OCI-LY7 (cell line): ENCODE results near the gene POT1. TPM values are rescaled to one million over a fixed set of nuclear protein-coding genes. Genes with fewer than 3 reads are reported as not detected.

Source experiments
- BruUV-seq: library from RNA; stranded (reverse); fragments of 400-500 nt; replicated peaks from 2 replicates; lab custom pipeline; 2021; lab: Mats Ljungman, UMichigan
- CTCF ChIA-PET: fragments of 300-600 bp; sonication (Branson Sonifier 250); formaldehyde crosslinking; loops from one replicate; lab custom pipeline; 2022; ENCODE audit warnings: antibody characterized with exemption; ENCODE audit not compliant: unreplicated experiment; lab: Charles Lee
- POLR2A ChIA-PET: fragments of 300-600 bp; sonication (Branson Sonifier 250); formaldehyde crosslinking; loops from one replicate; lab custom pipeline; 2022; ENCODE audit warnings: antibody characterized with exemption; lab: Charles Lee
- DNase-seq: peaks from one replicate; pipeline ENCODE4 v3.0.0-alpha.2; 2015; ENCODE audit warnings: low spot score
- H2AFZ ChIP-seq: fragments of 200-600 bp; sonication (generic), shearing (Covaris generic); 2 replicates; pipeline ENCODE4 v1.6.1; 2014; ENCODE audit warnings: mild to moderate bottlenecking, antibody characterized with exemption, low read length, moderate library complexity
- H3K27ac ChIP-seq: fragments of 200-600 bp; sonication (generic); 2 replicates; pipeline ENCODE4 v1.5.1; 2014; ENCODE audit warnings: mixed run types, low read depth, mild to moderate bottlenecking, moderate library complexity, low read length, inconsistent platforms; ENCODE audit not compliant: poor library complexity, severe bottlenecking
- H3K36me3 ChIP-seq: fragments of 200-600 bp; sonication (generic); 2 replicates; pipeline ENCODE4 v1.6.1; 2014; ENCODE audit warnings: mild to moderate bottlenecking, antibody characterized with exemption, low read length, moderate library complexity, mixed read lengths; ENCODE audit not compliant: insufficient read depth
- H3K4me1 ChIP-seq: fragments of 200-600 bp; sonication (generic); 2 replicates; pipeline ENCODE4 v1.5.1; 2014; ENCODE audit warnings: mild to moderate bottlenecking, low read length; ENCODE audit not compliant: insufficient read depth, poor library complexity, severe bottlenecking
- H3K4me2 ChIP-seq: fragments of 200-600 bp; sonication (generic); 2 replicates; pipeline ENCODE4 v1.6.1; 2014; ENCODE audit warnings: mild to moderate bottlenecking, low read length
- H3K4me3 ChIP-seq: fragments of 200-600 bp; sonication (generic); 2 replicates; pipeline ENCODE4 v1.5.1; 2014; ENCODE audit warnings: mild to moderate bottlenecking, low read depth, low read length; ENCODE audit not compliant: poor library complexity, severe bottlenecking
- H3K79me2 ChIP-seq: fragments of 200-600 bp; sonication (generic); 2 replicates; pipeline ENCODE4 v1.6.1; 2016; ENCODE audit warnings: low read depth, mild to moderate bottlenecking, low read length, moderate library complexity, mixed read lengths; ENCODE audit not compliant: insufficient read depth
- H3K9me2 ChIP-seq: fragments of 200-600 bp; sonication (generic); 2 replicates; pipeline ENCODE4 v1.6.1; 2016; ENCODE audit warnings: mild to moderate bottlenecking, low read length, mixed read lengths; ENCODE audit not compliant: insufficient read depth
- H3K9me3 ChIP-seq: fragments of 200-600 bp; sonication (generic); 2 replicates; pipeline ENCODE4 v1.6.1; 2014; ENCODE audit warnings: mild to moderate bottlenecking, mixed run types, low read length, mixed read lengths
- H4K20me1 ChIP-seq: fragments of 200-600 bp; sonication (generic); 2 replicates; pipeline ENCODE4 v1.6.1; 2014; ENCODE audit warnings: mild to moderate bottlenecking, antibody characterized with exemption, low read length, moderate library complexity, mixed read lengths; ENCODE audit not compliant: insufficient read depth
- CTCF ChIP-seq: fragments of 200-600 bp; sonication (generic); conservative IDR thresholded peaks from 2 replicates; pipeline ENCODE4 v1.5.1; 2014; ENCODE audit warnings: mild to moderate bottlenecking, antibody characterized with exemption, low read length, moderate library complexity, mixed read lengths
- EZH2phosphoT487 ChIP-seq: fragments of 200-600 bp; sonication (generic); IDR thresholded peaks from 2 replicates; pipeline ENCODE4 v1.6.1; 2018; ENCODE audit warnings: low read depth, borderline replicate concordance, mild to moderate bottlenecking, mixed run types, antibody characterized with exemption, low read length, moderate library complexity, mixed read lengths
- intact Hi-C: fragments of 100-400 bp; cut with micrococcal nuclease; formaldehyde crosslinking; loops from one replicate; pipeline ENCODE4 v1.10.0; 2022; ENCODE audit not compliant: unreplicated experiment
- total RNA-seq, 2 experiments: library from RNA; depleted of rRNA in 1 of 2; stranded (reverse); fragments of >200 nt in 1 of 2; shearing (Covaris generic) in 1 of 2; gene quantifications; 2 replicates each; pipeline ENCODE4 v1.2.3, GENCODE V29; 2014 to 2022

Gene POT1
- total RNA-seq, 2 experiments from 2014 or later = 34.7 to 46.5 TPM

- Histone ChIP-seq H3K36me3 (no peaks in the 10 kb centered on the region), H2AFZ (no peak overlapping the region), H3K4me2 (no peak overlapping the region), H3K4me1 (no peaks in the 10 kb centered on the region), H3K79me2 (no peaks in the 10 kb centered on the region), H3K4me3 (no peak overlapping the region), H3K9me2 (no peaks in the 10 kb centered on the region), H4K20me1 (no peaks in the 10 kb centered on the region; the same call in 1 of the 2 replicates), H3K27ac (no peak overlapping the region), H3K9me3 (no peaks in the 10 kb centered on the region)
- TF ChIP-seq EZH2phosphoT487 (no peak), CTCF (no peak)
- POLR2A ChIA-PET = no interaction called here
- DNase-seq = no peak
- intact Hi-C loops = loop anchor here (10.0 kb wide), 1 partner anchor 628 kb away; no protein-coding TSS in a partner anchor
- no TSS peak for BruUV-seq
- CTCF ChIA-PET = no interaction called here
These were observed 146.4 kb downstream of the POT1 start for GRCh38 chr7:124783271-124783670.

- Histone ChIP-seq H3K9me2 (no peaks in the 10 kb centered on the region), H3K27ac (no peak overlapping the region), H3K4me3 (no peak overlapping the region), H3K4me1 (no peaks in the 10 kb centered on the region), H2AFZ (no peak overlapping the region), H3K4me2 (no peak overlapping the region), H3K79me2 (no peaks in the 10 kb centered on the region), H4K20me1 (no peaks in the 10 kb centered on the region; the same call in 1 of the 2 replicates), H3K36me3 (no peaks in the 10 kb centered on the region), H3K9me3 (no peaks in the 10 kb centered on the region)
- POLR2A ChIA-PET = interaction anchor here (0.6 kb wide), 1 partner anchor 19 kb away, joined by 4 read pairs; no protein-coding TSS in a partner anchor
- CTCF ChIA-PET = no interaction called here
- intact Hi-C loops = loop anchor here (10.0 kb wide), 1 partner anchor 627 kb away; no protein-coding TSS in a partner anchor
- no peak for DNase-seq
- no peak for TF ChIP-seq CTCF
- TF ChIP-seq EZH2phosphoT487 = no peak
- no TSS peak for BruUV-seq
These were observed 147.5 kb downstream of the POT1 start for GRCh38 chr7:124781907-124782734.

- BruUV-seq = no TSS peak
- TF ChIP-seq CTCF (no peak), EZH2phosphoT487 (no peak)
- H4K20me1 ChIP-seq = no peaks in the 10 kb centered on the region; the same call in 1 of the 2 replicates
- H3K27ac ChIP-seq = no peak overlapping the region
- no peak overlapping the region for H3K4me2 ChIP-seq
- no peaks in the 10 kb centered on the region for H3K79me2 ChIP-seq
- intact Hi-C loops = loop anchor here (10.0 kb wide), 1 partner anchor 627 kb away; no protein-coding TSS in a partner anchor
- H3K36me3 ChIP-seq = no peaks in the 10 kb centered on the region
- no peaks in the 10 kb centered on the region for H3K9me3 ChIP-seq
- no peaks in the 10 kb centered on the region for H3K4me1 ChIP-seq
- ChIA-PET POLR2A (interaction anchor here (0.6 kb wide), 1 partner anchor 495 kb away, joined by 4 read pairs; no protein-coding TSS in a partner anchor), CTCF (no interaction called here)
- no peak for DNase-seq
- no peak overlapping the region for H3K4me3 ChIP-seq
- no peak overlapping the region for H2AFZ ChIP-seq
- H3K9me2 ChIP-seq = no peaks in the 10 kb centered on the region
These were observed 148.2 kb downstream of the POT1 start for GRCh38 chr7:124781418-124781817.
